Panc1 (cell line): Measurements from ENCODE around the gene SPRR5. TPM values are rescaled to one million over a fixed set of nuclear protein-coding genes. Genes with fewer than 3 reads are reported as not detected.

Source experiments
- ATAC-seq: fragments of 200-7000 bp; cut with Tn5 transposase; 2 replicates; pipeline ENCODE4 v1.9.1; 2020; ENCODE audit warnings: mild to moderate bottlenecking, moderate library complexity
- BruUV-seq: library from RNA; stranded (reverse); fragments of 400-500 nt; replicated peaks from 2 replicates; lab custom pipeline; 2021; lab: Mats Ljungman, UMichigan
- CTCF ChIA-PET: fragments of 300-600 bp; sonication (Branson Sonifier 250); formaldehyde crosslinking; loops from one replicate; lab custom pipeline; 2022; ENCODE audit warnings: antibody characterized with exemption; lab: Charles Lee
- POLR2A ChIA-PET: fragments of 300-600 bp; sonication (Branson Sonifier 250); formaldehyde crosslinking; loops from one replicate; lab custom pipeline; 2022; ENCODE audit warnings: antibody characterized with exemption; lab: Charles Lee
- DNase-seq: peaks from one replicate; pipeline ENCODE4 v3.0.0-alpha.2; 2010; ENCODE audit warnings: low read depth, low spot score
- H3K27ac ChIP-seq: 2 replicates; pipeline ENCODE4 v1.5.1; 2011; ENCODE audit warnings: mild to moderate bottlenecking, low read length, inconsistent platforms
- H3K27me3 ChIP-seq: fragments of 200-500 bp; sonication (Bioruptor generic); 2 replicates; pipeline ENCODE4 v1.6.0; 2014; ENCODE audit warnings: low read length, inconsistent platforms; ENCODE audit not compliant: control insufficient read depth, insufficient read depth
- H3K36me3 ChIP-seq: fragments of 200-500 bp; sonication (Bioruptor generic); 2 replicates; pipeline ENCODE4 v1.5.1; 2014; ENCODE audit warnings: inconsistent platforms, mild to moderate bottlenecking, low read length, moderate library complexity; ENCODE audit not compliant: control insufficient read depth, insufficient read depth
- H3K4me1 ChIP-seq: 2 replicates; pipeline ENCODE4 v1.5.1; 2011; ENCODE audit warnings: inconsistent platforms, mild to moderate bottlenecking, low read length, moderate library complexity; ENCODE audit not compliant: control insufficient read depth, insufficient read depth
- H3K4me3 ChIP-seq, 2 experiments: 2 replicates each; pipeline ENCODE4 v1.5.1; 2011 to 2012; ENCODE audit warnings: low read depth in 2 of 2, low read length in 2 of 2, mild to moderate bottlenecking in 2 of 2, inconsistent platforms in 1 of 2, moderate library complexity in 1 of 2
- H3K9me3 ChIP-seq: fragments of 200-500 bp; sonication (Bioruptor generic); 2 replicates; pipeline ENCODE4 v1.5.1; 2014; ENCODE audit warnings: low read depth, mild to moderate bottlenecking, inconsistent platforms, low read length, moderate library complexity; ENCODE audit not compliant: control insufficient read depth, insufficient read depth
- POLR2AphosphoS5 ChIP-seq: IDR thresholded peaks from 2 replicates; pipeline ENCODE4 v1.6.1; 2012; ENCODE audit warnings: mild to moderate bottlenecking, low read depth, low read length, moderate library complexity
- SIN3A ChIP-seq: IDR thresholded peaks from 2 replicates; pipeline ENCODE4 v1.6.1; 2012; ENCODE audit warnings: low read depth, mild to moderate bottlenecking, low read length, moderate library complexity, borderline replicate concordance; ENCODE audit not compliant: insufficient read depth
- TCF7L2 ChIP-seq: IDR thresholded peaks from 2 replicates; pipeline ENCODE4 v1.6.1; 2011; ENCODE audit warnings: mild to moderate bottlenecking, low read depth, low read length, inconsistent platforms
- in situ Hi-C: cut with HindIII; loops from 2 replicates; pipeline ENCODE4 v1.10.0; 2016; ENCODE audit warnings: low sequenced_read_pairs, low pct_unique_long_range_greater_than_20kb
- intact Hi-C: fragments of 100-400 bp; cut with micrococcal nuclease; formaldehyde crosslinking; loops from one replicate; pipeline ENCODE4 v1.10.0; 2022; ENCODE audit not compliant: unreplicated experiment
- total RNA-seq: library from RNA; stranded (reverse); gene quantifications from one replicate; pipeline ENCODE4 v1.2.1, GENCODE V29; 2021; ENCODE audit not compliant: unreplicated experiment
- TF ChIP-seq, protein P1 (sequence below): fragments of 450-650 bp; IDR thresholded peaks from 2 replicates; pipeline ENCODE4 v1.5.1; 2017; ENCODE audit warnings: mild to moderate bottlenecking
- TF ChIP-seq, protein P2 (sequence below), 2 experiments: IDR thresholded peaks; 2 replicates each; pipeline ENCODE4 v1.6.1; 2011 to 2012; ENCODE audit warnings: low read depth in 2 of 2, control low read depth in 1 of 2, low read length in 1 of 2, mild to moderate bottlenecking in 1 of 2, moderate library complexity in 1 of 2; ENCODE audit not compliant: insufficient read depth in 1 of 2

Gene SPRR5
- total RNA-seq, 1 experiment from 2014 or later: not detected

DNA sequence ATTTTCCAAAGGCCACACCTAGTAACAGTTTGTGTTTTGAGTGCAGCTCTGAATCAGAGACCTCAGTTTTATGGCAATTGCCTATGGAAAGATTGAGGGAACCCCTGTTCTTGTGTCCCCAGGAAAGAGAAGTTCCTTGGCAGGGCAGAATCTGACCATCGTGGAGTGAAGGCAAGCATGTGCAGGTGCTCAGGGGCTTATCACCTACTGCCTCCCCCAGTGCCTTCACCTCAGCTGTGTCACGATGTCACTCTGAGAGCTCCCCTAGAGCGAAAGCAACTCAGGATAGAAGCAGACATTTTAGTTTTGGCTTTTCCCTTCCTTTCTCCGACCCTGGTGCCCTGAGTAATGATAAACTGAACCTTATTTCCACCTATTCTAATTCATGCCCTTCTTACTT is 35.1 kb downstream of the SPRR5 start:
- DNase-seq (no peak), ATAC-seq (no peak)
- H3K27ac ChIP-seq: no peak overlapping the region
- POLR2A ChIA-PET: interaction anchor here (0.6 kb wide), 1 partner anchor 108 kb away, joined by 8 read pairs; no protein-coding TSS in a partner anchor
- no peak for TF ChIP-seq TCF7L2
- TF ChIP-seq, protein P1, sequence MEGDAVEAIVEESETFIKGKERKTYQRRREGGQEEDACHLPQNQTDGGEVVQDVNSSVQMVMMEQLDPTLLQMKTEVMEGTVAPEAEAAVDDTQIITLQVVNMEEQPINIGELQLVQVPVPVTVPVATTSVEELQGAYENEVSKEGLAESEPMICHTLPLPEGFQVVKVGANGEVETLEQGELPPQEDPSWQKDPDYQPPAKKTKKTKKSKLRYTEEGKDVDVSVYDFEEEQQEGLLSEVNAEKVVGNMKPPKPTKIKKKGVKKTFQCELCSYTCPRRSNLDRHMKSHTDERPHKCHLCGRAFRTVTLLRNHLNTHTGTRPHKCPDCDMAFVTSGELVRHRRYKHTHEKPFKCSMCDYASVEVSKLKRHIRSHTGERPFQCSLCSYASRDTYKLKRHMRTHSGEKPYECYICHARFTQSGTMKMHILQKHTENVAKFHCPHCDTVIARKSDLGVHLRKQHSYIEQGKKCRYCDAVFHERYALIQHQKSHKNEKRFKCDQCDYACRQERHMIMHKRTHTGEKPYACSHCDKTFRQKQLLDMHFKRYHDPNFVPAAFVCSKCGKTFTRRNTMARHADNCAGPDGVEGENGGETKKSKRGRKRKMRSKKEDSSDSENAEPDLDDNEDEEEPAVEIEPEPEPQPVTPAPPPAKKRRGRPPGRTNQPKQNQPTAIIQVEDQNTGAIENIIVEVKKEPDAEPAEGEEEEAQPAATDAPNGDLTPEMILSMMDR: no peak
- TF ChIP-seq, protein P2, sequence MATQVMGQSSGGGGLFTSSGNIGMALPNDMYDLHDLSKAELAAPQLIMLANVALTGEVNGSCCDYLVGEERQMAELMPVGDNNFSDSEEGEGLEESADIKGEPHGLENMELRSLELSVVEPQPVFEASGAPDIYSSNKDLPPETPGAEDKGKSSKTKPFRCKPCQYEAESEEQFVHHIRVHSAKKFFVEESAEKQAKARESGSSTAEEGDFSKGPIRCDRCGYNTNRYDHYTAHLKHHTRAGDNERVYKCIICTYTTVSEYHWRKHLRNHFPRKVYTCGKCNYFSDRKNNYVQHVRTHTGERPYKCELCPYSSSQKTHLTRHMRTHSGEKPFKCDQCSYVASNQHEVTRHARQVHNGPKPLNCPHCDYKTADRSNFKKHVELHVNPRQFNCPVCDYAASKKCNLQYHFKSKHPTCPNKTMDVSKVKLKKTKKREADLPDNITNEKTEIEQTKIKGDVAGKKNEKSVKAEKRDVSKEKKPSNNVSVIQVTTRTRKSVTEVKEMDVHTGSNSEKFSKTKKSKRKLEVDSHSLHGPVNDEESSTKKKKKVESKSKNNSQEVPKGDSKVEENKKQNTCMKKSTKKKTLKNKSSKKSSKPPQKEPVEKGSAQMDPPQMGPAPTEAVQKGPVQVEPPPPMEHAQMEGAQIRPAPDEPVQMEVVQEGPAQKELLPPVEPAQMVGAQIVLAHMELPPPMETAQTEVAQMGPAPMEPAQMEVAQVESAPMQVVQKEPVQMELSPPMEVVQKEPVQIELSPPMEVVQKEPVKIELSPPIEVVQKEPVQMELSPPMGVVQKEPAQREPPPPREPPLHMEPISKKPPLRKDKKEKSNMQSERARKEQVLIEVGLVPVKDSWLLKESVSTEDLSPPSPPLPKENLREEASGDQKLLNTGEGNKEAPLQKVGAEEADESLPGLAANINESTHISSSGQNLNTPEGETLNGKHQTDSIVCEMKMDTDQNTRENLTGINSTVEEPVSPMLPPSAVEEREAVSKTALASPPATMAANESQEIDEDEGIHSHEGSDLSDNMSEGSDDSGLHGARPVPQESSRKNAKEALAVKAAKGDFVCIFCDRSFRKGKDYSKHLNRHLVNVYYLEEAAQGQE (IDR thresholded peaks at IDR 0.05; ENCODE audit: insufficient read depth in 1 of 2, low read depth in 2 of 2, low read length in 1 of 2): no peak
- TF ChIP-seq SIN3A: no peak
- TF ChIP-seq POLR2AphosphoS5: no peak
- in situ Hi-C loops: no loop called here
- H3K27me3 ChIP-seq: no peaks in the 10 kb centered on the region; the same call in none of the 2 replicates
- CTCF ChIA-PET: no interaction called here
- no peaks in the 10 kb centered on the region for H3K9me3 ChIP-seq
- no peaks in the 10 kb centered on the region for H3K36me3 ChIP-seq
- BruUV-seq: no TSS peak
- H3K4me3 ChIP-seq: no peak overlapping the region
- H3K4me1 ChIP-seq: no peaks in the 10 kb centered on the region
- intact Hi-C loops: no loop called here

DNA sequence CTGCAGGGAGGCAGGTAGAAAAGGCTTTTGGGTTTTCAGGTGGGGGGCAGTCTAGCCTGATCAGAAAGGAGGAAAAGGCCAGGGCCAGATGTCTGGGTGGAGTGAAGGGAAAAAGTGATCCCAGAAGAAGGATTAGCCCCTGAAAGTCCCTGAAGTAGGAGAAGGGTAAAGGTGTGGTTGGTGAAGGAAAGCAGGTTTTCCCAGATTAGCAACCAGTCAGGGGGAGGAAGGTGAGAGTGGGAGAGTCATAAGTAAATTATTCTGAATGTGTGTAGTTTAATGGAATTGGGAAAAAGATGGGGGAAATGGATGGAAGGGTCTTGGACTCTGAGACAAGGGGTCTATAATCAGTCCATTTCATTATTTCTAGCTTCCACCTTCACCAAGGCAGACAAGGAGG is 36.2 kb downstream of the SPRR5 start:
- POLR2A ChIA-PET: no interaction called here
- Histone ChIP-seq H3K4me3 (no peak overlapping the region), H3K27me3 (no peaks in the 10 kb centered on the region; the same call in none of the 2 replicates), H3K9me3 (no peaks in the 10 kb centered on the region), H3K27ac (no peak overlapping the region), H3K36me3 (no peaks in the 10 kb centered on the region), H3K4me1 (no peaks in the 10 kb centered on the region)
- BruUV-seq: no TSS peak
- DNase-seq (no peak), ATAC-seq (no peak)
- CTCF ChIA-PET: no interaction called here
- intact Hi-C loops: no loop called here
- TF ChIP-seq TCF7L2: no peak
- TF ChIP-seq, protein P1: no peak
- in situ Hi-C loops: no loop called here
